IPS-18a (cell line): ENCODE results near the gene FES.
A peak's percentile ranks its signal among the peaks of the same experiment; 100 is the strongest.
"Not testable (repeated sequence)": the region's sequence is repeated elsewhere in the genome, so short reads cannot be mapped to it uniquely, and the experiment has no call there.

Source experiments
- H3K27ac ChIP-seq: one replicate; pipeline ENCODE4 v1.5.1; 2013; ENCODE audit warnings: low read length
- H3K27me3 ChIP-seq: one replicate; pipeline ENCODE4 v1.6.1; 2013; ENCODE audit warnings: mild to moderate bottlenecking, low read length; ENCODE audit not compliant: control insufficient read depth, insufficient read depth
- H3K36me3 ChIP-seq: one replicate; pipeline ENCODE4 v1.6.1; 2013; ENCODE audit warnings: low read depth, low read length; ENCODE audit not compliant: control insufficient read depth
- H3K4me1 ChIP-seq: one replicate; pipeline ENCODE4 v1.6.1; 2013; ENCODE audit warnings: low read depth, low read length; ENCODE audit not compliant: control insufficient read depth
- H3K4me3 ChIP-seq: one replicate; pipeline ENCODE4 v1.5.1; 2013; ENCODE audit warnings: low read length
- H3K9ac ChIP-seq: one replicate; pipeline ENCODE4 v1.6.1; 2013; ENCODE audit warnings: mild to moderate bottlenecking, low read length, moderate library complexity
- H3K9me3 ChIP-seq: one replicate; pipeline ENCODE4 v1.6.1; 2013; ENCODE audit warnings: low read depth, low read length; ENCODE audit not compliant: control insufficient read depth

The FES gene

GRCh38 chr15:90917569-90917968 is 33.3 kb downstream of the FES start:
- Histone ChIP-seq H3K36me3 (peaks cover 18% of the 10 kb centered on the region), H3K9me3 (no peaks in the 10 kb centered on the region), H3K4me3 (no peak overlapping the region), H3K27me3 (no peaks in the 10 kb centered on the region), H3K4me1 (no peaks in the 10 kb centered on the region), H3K9ac (no peak overlapping the region), H3K27ac (no peak overlapping the region)

DNA sequence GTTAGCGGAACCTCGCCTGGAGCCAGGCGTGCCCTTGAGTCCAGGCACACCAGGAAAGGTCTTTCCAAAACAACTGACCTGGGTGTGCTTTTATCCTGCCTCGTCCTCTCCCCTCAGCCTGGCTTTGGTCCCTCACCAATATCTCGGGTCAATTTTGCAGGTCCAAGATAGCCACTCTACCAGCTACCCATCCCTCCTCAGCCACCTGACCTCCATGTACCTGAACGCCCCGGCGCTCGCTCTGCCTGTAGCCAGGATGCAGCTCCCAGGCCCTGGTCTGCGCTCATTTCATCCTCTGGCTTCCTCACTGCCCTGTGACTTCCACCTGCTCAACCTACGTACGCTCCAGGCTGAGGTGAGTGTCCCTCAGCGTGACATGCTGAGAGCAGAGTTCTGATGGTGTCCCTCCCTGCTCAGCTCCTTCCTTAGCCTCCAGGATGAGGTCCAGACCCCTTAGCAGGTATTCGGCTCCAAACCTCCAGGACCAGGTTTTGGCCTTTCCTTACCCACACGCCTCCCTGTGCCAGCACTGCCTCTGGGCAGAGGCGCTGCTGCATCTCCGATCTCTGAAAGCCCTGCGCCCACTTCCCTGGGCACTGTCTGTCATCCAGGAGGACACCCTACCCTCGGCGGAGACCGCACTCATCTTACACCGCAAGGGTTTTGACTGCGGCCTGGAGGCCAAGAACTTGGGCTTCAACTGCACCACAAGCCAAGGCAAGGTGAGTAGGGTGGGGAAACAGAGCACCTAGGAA is 33.9 kb downstream of the FES start:
- H3K27ac ChIP-seq, result no peak overlapping the region
- H3K27me3 ChIP-seq, result no peaks in the 10 kb centered on the region
- no peaks in the 10 kb centered on the region for H3K9me3 ChIP-seq
- no peak overlapping the region for H3K4me3 ChIP-seq
- H3K9ac ChIP-seq, result no peak overlapping the region
- H3K4me1 ChIP-seq, result no peaks in the 10 kb centered on the region
- peaks cover 18% of the 10 kb centered on the region for H3K36me3 ChIP-seq

DNA sequence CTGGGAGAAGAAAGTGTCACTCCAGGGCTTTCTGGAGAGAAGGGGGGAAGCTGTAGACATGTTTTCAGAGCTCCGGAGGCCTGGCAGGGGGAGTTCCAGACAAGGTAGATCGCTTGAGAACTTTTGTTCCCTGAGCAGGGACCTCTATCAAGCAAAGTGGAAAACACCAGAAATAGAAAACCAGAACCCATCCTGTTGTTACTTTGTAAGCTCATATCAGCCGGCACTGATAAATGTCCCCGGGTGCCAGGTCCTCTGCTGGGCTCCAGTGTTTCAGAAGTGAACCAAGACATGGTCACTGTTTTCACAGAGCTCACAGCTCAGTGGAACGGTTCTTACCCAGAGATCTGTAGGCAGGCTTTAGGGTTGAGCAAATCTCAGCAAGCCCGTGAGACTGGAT is 34.5 kb downstream of the FES start:
- Histone ChIP-seq H3K9me3 (no peaks in the 10 kb centered on the region), H3K4me3 (no peak overlapping the region), H3K4me1 (no peaks in the 10 kb centered on the region), H3K9ac (no peak overlapping the region), H3K27ac (no peak overlapping the region), H3K27me3 (no peaks in the 10 kb centered on the region), H3K36me3 (peaks cover 18% of the 10 kb centered on the region)

DNA sequence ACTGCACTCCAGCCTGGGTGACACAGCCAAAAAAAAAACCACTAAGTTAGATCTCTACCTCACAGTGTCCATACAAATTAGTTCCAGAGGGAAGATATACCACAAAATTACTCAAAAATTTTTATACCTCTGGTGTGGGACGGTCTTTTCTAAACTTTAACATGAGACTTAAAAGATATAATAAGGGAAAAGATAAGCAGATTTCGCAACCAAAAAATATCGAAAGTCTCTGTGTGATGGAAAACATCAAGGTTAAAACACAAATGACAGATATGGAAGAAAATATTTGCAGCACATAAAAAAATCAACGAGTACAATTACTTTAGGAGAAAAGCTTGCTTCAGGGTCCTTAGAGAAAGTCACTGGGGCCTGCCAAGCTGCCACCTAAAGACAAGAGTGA is 37.6 kb downstream of the FES start:
- no peak overlapping the region for H3K4me3 ChIP-seq
- H3K9me3 ChIP-seq, result no peaks in the 10 kb centered on the region
- no peak overlapping the region for H3K9ac ChIP-seq
- H3K27ac ChIP-seq, result no peak overlapping the region
- H3K27me3 ChIP-seq, result no peaks in the 10 kb centered on the region
- peaks cover 16% of the 10 kb centered on the region for H3K36me3 ChIP-seq
- no peaks in the 10 kb centered on the region for H3K4me1 ChIP-seq

GRCh38 chr15:90922712-90923322 is 38.5 kb downstream of the FES start:
- H3K4me3 ChIP-seq, H3K9ac ChIP-seq, H3K9me3 ChIP-seq, H3K27me3 ChIP-seq, H3K4me1 ChIP-seq, H3K27ac ChIP-seq: not testable (repeated sequence)
- peaks cover 16% of the 10 kb centered on the region for H3K36me3 ChIP-seq

DNA sequence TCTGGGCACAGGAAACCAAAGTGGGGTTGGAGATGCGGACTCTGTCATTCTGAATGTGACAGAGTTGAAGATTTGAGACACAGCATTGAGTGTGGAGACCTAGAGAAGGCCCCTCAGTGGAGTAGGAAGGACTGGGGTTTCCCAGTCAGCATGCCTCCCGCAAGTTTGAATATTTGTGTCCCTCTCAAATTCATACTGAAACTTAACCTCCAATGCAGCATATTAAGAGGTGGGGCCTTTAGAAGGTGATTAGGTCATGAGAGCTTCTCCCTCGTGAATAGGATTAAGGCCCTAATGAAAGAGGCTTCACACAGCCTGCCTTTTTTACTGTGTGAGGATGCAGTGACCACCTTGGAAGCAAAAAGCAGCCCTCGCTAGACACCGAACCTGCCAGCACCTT is 40.1 kb downstream of the FES start:
- H3K9ac ChIP-seq, result no peak overlapping the region
- no peaks in the 10 kb centered on the region for H3K27me3 ChIP-seq
- H3K36me3 ChIP-seq, result peaks cover 11% of the 10 kb centered on the region
- H3K4me1 ChIP-seq, result no peaks in the 10 kb centered on the region
- H3K4me3 ChIP-seq, result no peak overlapping the region
- no peak overlapping the region for H3K27ac ChIP-seq
- no peaks in the 10 kb centered on the region for H3K9me3 ChIP-seq

DNA sequence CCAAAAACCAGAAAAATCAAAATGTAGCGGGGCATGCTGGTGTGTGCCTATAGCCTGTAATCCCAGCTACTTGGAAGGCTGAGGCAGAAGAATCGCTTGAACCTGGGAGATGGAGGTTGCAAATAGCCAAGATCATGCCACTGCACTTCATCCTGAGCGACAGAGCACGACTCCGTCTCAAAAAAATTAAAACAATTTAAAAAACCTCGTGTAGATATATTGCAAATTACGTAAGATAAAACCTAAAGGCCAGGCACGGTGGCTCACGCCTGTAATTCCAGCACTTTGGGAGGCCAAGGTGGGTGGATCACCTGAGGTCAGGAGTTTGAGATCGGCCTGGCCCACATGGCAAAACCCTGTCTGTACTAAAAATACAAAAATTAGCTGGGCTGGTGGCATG is 42.5 kb downstream of the FES start:
- not testable (repeated sequence) for H3K27me3 ChIP-seq, H3K4me1 ChIP-seq, H3K36me3 ChIP-seq, H3K27ac ChIP-seq, H3K9ac ChIP-seq, H3K9me3 ChIP-seq, H3K4me3 ChIP-seq

- not testable (repeated sequence) for H3K9me3 ChIP-seq, H3K9ac ChIP-seq, H3K4me1 ChIP-seq, H3K27ac ChIP-seq, H3K4me3 ChIP-seq, H3K27me3 ChIP-seq, H3K36me3 ChIP-seq
Measured at GRCh38 chr15:90928106-90928505, 43.8 kb downstream of the FES start.

- H3K27me3 ChIP-seq, result peaks cover 14% of the 10 kb centered on the region
- H3K36me3 ChIP-seq, result no peaks in the 10 kb centered on the region
- H3K4me3 ChIP-seq, result no peak overlapping the region
- peaks cover under 1% of the 10 kb centered on the region for H3K4me1 ChIP-seq
- no peak overlapping the region for H3K27ac ChIP-seq
- no peak overlapping the region for H3K9ac ChIP-seq
- H3K9me3 ChIP-seq, result no peaks in the 10 kb centered on the region
Measured at GRCh38 chr15:90929246-90930019, 45.1 kb downstream of the FES start.

GRCh38 chr15:90930861-90931574 is 46.7 kb downstream of the FES start:
- Histone ChIP-seq H3K9me3 (no peaks in the 10 kb centered on the region), H3K27ac (no peak overlapping the region), H3K27me3 (peaks cover 14% of the 10 kb centered on the region), H3K9ac (no peak overlapping the region), H3K4me3 (peak overlapping the region; percentile 65), H3K36me3 (no peaks in the 10 kb centered on the region), H3K4me1 (peaks cover 5% of the 10 kb centered on the region)

GRCh38 chr15:90931575-90931827 is 47.2 kb downstream of the FES start:
- no peak overlapping the region for H3K27ac ChIP-seq
- H3K4me3 ChIP-seq, result peak overlapping the region; percentile 65
- H3K9ac ChIP-seq, result no peak overlapping the region
- peaks cover 14% of the 10 kb centered on the region for H3K27me3 ChIP-seq
- H3K9me3 ChIP-seq, result no peaks in the 10 kb centered on the region
- peaks cover 9% of the 10 kb centered on the region for H3K4me1 ChIP-seq
- H3K36me3 ChIP-seq, result no peaks in the 10 kb centered on the region
